Smooth muscle cell of the brain vasculature (primary cell): ENCODE measurements around the gene POMGNT2.

Experiments used
- DNase-seq: peaks from one replicate; pipeline ENCODE4 v3.0.0-alpha.2; 2012; ENCODE audit warnings: low read depth, low spot score

Gene POMGNT2

GRCh38 chr3:43102773-43103480, 3.0 kb downstream of the POMGNT2 start:
- DNase-seq: no peak

DNA sequence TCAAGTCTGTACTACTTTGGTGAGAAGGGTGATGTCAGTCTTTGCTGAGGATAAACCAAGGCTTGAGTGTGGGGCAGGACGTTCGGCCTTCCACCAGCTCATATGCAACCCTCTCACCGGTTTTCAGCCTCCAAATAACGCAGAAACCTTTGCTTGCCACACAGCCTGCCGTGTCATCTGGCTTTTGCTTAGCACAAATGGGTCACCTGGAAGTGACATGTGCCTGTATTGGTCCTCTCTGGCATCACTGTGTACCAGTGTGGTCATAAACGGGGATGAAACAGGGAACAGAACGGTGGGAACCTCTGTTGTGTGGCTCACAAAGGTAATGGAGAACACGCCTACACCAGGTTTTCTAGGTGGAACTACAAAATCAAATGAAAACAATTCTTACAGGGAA, 7.1 kb downstream of the POMGNT2 start:
- no peak for DNase-seq

GRCh38 chr3:43097400-43098080, 8.3 kb downstream of the POMGNT2 start:
- DNase-seq: no peak

DNA sequence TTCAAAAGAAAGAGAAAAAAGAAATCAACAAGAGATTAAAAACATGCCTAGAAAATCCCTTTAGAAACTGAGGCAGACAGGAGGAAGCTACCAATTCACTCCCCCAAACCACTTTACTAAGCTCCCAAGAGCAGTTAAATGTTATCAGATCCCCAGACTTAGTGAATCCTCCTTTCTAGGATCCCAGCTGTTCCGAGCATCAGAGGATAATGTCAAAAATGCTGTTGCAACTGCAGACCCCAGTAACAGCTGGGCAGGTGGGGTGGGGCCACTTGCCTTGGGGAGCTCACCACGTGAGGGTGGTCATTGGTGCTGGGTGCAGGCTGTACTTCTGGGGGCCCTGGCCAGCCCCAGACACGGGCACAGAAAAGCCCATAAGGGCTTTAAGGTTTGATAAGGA, 9.1 kb downstream of the POMGNT2 start:
- DNase-seq: no peak

GRCh38 chr3:43095370-43095769, 10.5 kb downstream of the POMGNT2 start:
- DNase-seq: no peak

GRCh38 chr3:43094851-43095250, 11.0 kb downstream of the POMGNT2 start:
- no peak for DNase-seq

DNA sequence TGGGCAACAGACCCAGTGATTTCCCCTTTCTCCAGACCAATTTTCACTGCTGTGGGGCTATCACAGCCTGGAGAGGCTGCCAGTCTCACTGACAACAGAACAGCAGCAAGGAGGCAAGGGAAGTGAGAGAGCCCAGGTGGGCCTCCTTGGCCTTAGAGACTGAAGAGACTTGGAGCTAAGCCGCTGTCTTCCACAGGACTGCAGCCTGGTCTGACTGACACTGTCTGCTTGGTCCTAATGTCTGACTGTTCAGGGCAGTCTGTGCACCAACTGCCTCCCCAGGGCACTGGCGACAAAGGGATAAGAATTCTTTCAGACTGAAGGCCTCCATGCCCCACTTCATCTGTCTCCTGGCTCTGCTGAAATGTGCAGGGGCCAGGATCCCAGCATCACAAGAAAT, 11.5 kb downstream of the POMGNT2 start:
- no peak for DNase-seq

DNA sequence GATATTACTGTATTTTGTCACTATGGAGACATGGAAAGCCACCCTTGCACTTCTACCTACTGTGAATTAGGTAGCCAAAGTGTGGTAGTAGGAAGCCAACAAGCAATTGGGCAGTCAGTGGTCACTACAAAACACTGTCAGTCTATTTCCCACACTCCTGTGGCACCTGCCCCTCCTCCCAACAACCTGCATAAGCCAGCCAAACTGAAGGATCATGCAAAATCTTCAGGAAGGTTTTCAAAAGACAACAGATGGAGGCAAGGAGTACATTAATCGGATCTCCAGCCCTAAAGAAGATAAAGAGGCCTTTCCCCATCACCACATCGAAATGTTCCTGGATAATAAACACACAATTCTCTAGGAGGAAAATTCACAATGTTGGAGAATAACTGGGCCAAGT, 11.9 kb downstream of the POMGNT2 start:
- DNase-seq: no peak

DNA sequence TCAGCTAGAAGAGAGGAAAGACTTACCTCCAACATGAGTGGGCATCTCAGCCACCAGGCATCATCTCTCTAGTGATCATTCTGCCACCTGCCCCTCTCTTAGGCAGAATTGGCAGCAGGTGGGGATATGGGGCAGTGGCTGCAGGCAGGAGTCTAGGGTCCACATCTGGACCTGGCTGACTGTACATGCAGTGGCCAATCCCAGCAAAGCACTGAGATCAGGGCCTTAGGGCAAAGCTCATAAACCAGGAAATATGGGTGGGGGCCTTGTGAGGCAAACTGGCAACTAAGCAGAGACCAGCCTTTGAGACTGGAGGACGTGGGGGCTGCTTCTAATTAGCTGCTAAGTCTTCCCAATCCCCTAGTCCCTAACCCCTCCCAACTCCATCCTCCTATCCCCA, 12.9 kb downstream of the POMGNT2 start:
- DNase-seq: no peak

DNA sequence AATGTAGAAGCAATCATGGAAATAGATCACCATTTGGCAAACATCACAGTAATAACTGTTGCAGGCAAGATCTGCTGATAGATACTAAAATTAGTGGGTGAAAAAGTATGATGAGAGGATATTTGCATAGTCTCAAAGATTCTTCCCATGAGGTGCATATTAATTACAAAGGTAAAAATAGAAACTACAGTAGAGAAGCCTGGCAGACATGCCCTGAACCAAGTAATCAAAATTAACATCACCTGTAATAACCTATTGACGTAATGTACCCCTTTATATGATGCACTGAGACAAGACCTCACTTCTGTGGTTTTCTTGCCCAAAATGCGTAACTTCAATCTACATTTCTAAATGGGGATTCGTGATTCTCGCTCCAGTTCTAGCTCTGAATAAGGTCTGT, 14.4 kb downstream of the POMGNT2 start:
- no peak for DNase-seq

DNA sequence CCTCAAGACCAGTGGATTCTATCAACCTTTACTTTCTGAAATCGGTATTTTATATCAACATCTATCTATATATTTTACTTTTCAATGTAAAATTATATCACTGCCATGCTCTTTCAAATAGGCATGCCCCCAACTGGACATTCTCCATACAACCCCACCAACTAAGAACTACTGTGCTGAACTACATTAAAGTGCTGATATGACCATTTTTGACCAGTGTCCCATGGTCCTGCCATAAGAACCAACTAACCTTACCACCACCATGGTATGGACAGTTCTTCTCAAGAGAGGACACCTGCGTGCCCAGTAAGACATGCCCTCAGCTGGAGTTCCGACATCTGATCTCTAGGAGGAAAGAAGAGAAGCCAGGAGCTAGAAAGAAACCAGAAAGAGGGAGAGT, 15.6 kb downstream of the POMGNT2 start:
- no peak for DNase-seq

DNA sequence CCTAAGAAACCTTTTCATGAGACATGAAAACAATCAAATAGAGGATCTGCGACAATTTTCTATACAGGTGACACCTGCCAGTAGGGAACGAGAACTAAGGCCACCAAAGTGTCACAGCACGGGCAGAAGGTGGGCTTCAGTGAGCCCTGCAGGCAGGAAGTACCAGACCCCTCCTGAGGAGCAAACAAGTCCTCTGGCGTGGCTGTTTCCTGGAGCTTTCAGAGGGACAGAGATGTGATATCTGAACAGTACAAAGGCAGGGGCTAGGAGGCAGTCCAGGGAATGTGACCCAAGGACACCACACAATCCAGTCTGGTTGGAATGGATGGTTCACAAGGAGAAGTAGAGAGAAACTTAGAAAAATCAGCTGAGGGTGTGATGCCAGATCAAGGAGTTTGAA, 16.8 kb downstream of the POMGNT2 start:
- DNase-seq: no peak

DNA sequence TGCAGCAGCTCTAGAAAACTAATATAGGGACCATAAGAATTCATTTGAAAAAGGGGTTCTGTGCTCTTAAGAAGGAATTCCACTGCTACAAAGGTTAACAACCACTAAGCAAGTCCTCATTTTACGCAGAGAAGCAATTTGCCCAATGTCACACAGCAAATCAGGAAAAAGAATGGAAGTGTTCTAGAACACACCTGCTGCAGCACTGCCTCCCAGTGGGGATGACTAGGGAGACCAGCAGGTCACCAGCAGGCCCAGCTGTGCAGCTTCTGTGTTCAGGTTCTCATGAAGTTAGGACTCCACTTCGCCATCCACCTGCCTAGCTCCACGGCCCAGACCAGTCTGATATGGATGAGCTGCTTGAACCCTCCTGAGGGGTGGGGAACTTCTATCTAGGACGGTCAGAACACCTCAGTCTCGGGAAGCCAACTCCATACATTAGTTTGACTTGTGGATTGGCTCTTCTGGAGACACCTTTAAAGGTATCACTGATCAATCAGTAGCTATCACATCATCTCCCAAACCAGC, 18.6 kb downstream of the POMGNT2 start:
- no peak for DNase-seq

- DNase-seq: no peak
These were observed 19.3 kb downstream of the POMGNT2 start for GRCh38 chr3:43086460-43087165.

DNA sequence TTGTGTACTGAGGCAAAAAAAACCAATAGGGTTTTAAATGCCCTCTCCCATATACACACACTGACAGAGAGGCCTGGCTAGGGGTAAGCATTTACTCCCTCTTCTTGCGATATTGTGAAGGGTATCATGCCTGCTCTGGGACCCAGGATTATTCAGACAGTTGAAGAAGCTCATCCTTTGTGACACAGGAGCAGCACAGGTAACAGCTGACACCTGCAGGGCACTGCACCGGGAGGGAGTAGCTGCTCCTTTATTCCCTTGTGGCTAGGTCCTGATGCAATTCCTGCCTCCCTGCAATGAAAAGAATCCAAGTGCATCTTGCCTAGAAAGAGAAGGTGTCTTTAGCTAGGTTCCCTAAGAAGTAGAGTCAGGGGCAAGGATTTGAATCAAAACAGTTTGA, 23.4 kb downstream of the POMGNT2 start:
- DNase-seq: no peak

- DNase-seq: no peak
These were observed 24.1 kb downstream of the POMGNT2 start for GRCh38 chr3:43081796-43082195.

GRCh38 chr3:43080726-43081568, 24.9 kb downstream of the POMGNT2 start:
- no peak for DNase-seq

DNA sequence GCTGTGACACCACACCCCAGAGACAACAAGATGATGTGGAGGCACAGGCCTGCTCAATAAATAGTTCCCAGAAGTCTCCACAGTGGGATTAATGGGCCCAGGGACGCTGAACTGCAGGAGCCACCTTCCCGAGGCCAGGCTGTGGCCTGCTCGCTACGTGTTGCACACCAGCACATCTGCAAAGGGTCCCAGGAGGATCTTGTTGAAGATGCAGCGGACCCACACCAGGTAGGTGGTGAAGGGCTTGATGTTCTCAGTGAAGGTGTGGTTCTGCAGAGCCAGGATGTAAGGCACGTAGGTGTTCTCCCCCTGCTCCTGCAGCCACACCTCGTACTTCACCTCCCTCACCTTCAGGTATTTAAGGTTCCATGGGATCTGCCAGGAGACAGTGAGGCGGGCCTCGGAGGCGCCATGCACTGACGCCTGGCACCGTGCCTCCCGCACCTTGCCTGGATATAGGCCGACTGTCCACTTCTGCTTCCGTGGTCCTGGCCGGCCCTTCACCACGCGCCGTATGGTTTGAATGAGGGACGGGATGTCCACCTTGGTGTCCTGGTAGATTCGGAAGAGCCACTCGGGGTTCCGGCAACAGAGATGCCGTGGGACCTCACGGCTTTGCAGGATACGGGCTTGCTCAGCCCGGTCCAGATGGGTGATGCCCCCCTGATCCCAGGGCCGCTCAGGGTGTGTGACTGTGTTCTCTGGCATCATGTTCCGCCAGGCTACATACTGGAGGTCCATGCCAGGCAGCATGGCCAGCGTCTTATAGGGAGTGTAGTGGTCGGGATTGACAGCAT, 26.1 kb downstream of the POMGNT2 start:
- no peak for DNase-seq

GRCh38 chr3:43077707-43078106, 28.2 kb downstream of the POMGNT2 start:
- no peak for DNase-seq

DNA sequence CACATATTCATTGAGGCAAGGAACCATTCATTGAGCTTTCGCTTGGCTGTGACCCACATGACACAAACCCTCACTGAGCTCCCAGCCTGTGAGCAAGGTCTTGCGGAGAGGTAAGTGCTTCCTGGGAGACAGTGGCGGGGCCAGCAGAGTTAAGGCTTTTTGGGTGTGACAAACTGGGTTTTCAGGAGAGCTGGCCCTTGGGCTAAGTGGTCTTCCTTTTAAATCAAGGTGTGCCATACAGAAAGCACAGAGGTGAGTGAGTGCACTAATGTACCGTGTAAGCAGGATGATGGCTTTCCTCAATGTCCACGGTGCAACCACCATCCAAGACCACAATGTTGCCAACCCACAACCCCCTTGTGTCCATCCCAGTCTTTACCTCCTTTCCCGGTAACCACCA, 28.6 kb downstream of the POMGNT2 start:
- no peak for DNase-seq

DNA sequence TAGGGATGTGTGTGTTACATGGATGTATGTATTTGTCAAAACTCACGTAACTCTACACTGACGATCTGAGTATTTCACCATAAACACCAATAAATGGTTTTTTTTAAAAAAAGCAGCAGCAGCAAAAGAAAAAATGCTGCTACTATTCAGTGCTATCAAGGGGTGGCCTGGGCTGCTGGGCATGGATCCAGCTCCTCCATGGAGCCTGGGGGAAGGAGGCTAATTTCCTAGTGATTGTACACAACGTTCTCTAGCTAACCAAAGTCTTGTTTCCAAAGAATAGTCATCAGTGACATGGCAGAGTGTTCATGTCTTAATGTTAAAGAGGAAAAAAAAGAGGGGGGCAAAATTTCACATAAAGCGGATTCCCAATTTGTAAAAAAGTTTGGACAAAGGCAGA, 29.0 kb downstream of the POMGNT2 start:
- no peak for DNase-seq
